HCT116 (cell line): ENCODE measurements around the gene CDH16. TPM values are rescaled to one million over a fixed set of nuclear protein-coding genes. Genes with fewer than 3 reads are reported as not detected.

ENCODE experiments used
- ATAC-seq: fragments of 200-7000 bp; cut with Tn5 transposase; 2 replicates; pipeline ENCODE4 v1.9.1; 2020; ENCODE audit warnings: mild to moderate bottlenecking, moderate library complexity
- BruUV-seq: library from RNA; stranded (reverse); fragments of 400-500 nt; replicated peaks from 2 replicates; lab custom pipeline; 2021; lab: Mats Ljungman, UMichigan
- CTCF ChIA-PET: fragments of 300-600 bp; sonication (Branson Sonifier 250); formaldehyde crosslinking; loops from one replicate; lab custom pipeline; 2021; ENCODE audit warnings: antibody characterized with exemption; lab: Charles Lee
- POLR2A ChIA-PET: fragments of 300-600, 350-600 bp; sonication (Branson Sonifier 250); formaldehyde crosslinking; loops from one replicate; lab custom pipeline; 2021; ENCODE audit warnings: antibody characterized with exemption; lab: Charles Lee
- RAD21 ChIA-PET, 2 experiments: fragments of 300-600 bp; sonication (Branson Sonifier 250); formaldehyde crosslinking; loops; one replicate each; lab custom pipeline; 2023; ENCODE audit warnings: low total read pairs in 2 of 2; ENCODE audit not compliant: uncharacterized antibody in 2 of 2, unreplicated experiment in 2 of 2, low non-redundant PET in 1 of 2; lab: Charles Lee
- DNase-seq: peaks from one replicate; pipeline ENCODE4 v3.0.0-alpha.2; 2010; ENCODE audit warnings: low read depth, low spot score
- H2AFZ ChIP-seq: fragments of 200-600 bp; shearing (Covaris generic), sonication (generic); 2 replicates; pipeline ENCODE4 v1.6.1; 2017; ENCODE audit warnings: low read depth, mixed run types, mixed read lengths, antibody characterized with exemption, low read length; ENCODE audit not compliant: poor library complexity, severe bottlenecking
- H3K27ac ChIP-seq: 2 replicates; pipeline ENCODE4 v1.5.1; 2012; ENCODE audit warnings: low read depth, low read length
- H3K27me3 ChIP-seq: fragments of 200-600 bp; sonication (generic); 2 replicates; pipeline ENCODE4 v1.6.1; 2016; ENCODE audit warnings: mixed run types, low read length, mixed read lengths; ENCODE audit not compliant: insufficient read depth
- H3K36me3 ChIP-seq, 2 experiments: fragments of 200-500 bp in 1 of 2; fragments of 200-600 bp in 1 of 2; sonication (Bioruptor generic) in 1 of 2; sonication (generic) in 1 of 2; 2 replicates each; pipeline versions ENCODE4 v1.5.1 to v1.6.1; 2014 to 2016; ENCODE audit warnings: low read length in 2 of 2, inconsistent platforms in 1 of 2, mixed read lengths in 1 of 2, mixed run types in 1 of 2; ENCODE audit not compliant: insufficient read depth in 2 of 2, control insufficient read depth in 1 of 2
- H3K4me1 ChIP-seq, 2 experiments: fragments of 200-600 bp in 1 of 2; sonication (generic) in 1 of 2; 2 replicates each; pipeline versions ENCODE4 v1.5.1 to v1.6.1; 2012 to 2017; ENCODE audit warnings: low read length in 2 of 2, inconsistent platforms in 1 of 2, mild to moderate bottlenecking in 1 of 2, mixed read lengths in 1 of 2, mixed run types in 1 of 2, moderate library complexity in 1 of 2; ENCODE audit not compliant: insufficient read depth in 2 of 2, control insufficient read depth in 1 of 2
- H3K4me2 ChIP-seq: fragments of 200-600 bp; sonication (generic); 2 replicates; pipeline ENCODE4 v1.6.1; 2017; ENCODE audit warnings: mixed run types, low read length, mixed read lengths
- H3K4me3 ChIP-seq, 2 experiments: fragments of 200-600 bp in 1 of 2; sonication (generic) in 1 of 2; replicated peaks in 1 of 2; 2 replicates each; pipeline ENCODE4 v1.5.1; 2011 to 2016; ENCODE audit warnings: low read length in 2 of 2, control low read depth in 1 of 2, low read depth in 1 of 2, mild to moderate bottlenecking in 1 of 2, mixed read lengths in 1 of 2, mixed run types in 1 of 2
- H3K79me2 ChIP-seq: fragments of 200-600 bp; sonication (generic); 2 replicates; pipeline ENCODE4 v1.6.1; 2017; ENCODE audit warnings: mild to moderate bottlenecking, mixed run types, low read length, moderate library complexity, mixed read lengths; ENCODE audit not compliant: insufficient read depth
- H3K9ac ChIP-seq: fragments of 200-600 bp; sonication (generic); 2 replicates; pipeline ENCODE4 v1.6.1; 2016; ENCODE audit warnings: low read length, mixed read lengths
- H3K9me2 ChIP-seq: fragments of 200-600 bp; sonication (generic), shearing (Covaris generic); 2 replicates; pipeline ENCODE4 v1.6.1; 2017; ENCODE audit warnings: mixed run types, mild to moderate bottlenecking, moderate library complexity; ENCODE audit not compliant: insufficient read depth
- H3K9me3 ChIP-seq, 2 experiments: fragments of 200-500 bp in 1 of 2; fragments of 200-600 bp in 1 of 2; sonication (Bioruptor generic) in 1 of 2; sonication (generic) in 1 of 2; 2 replicates each; pipeline ENCODE4 v1.6.1; 2014 to 2017; ENCODE audit warnings: low read length in 2 of 2, mixed read lengths in 2 of 2, inconsistent platforms in 1 of 2, low read depth in 1 of 2, mild to moderate bottlenecking in 1 of 2, mixed run types in 1 of 2, moderate library complexity in 1 of 2; ENCODE audit not compliant: control insufficient read depth in 1 of 2, insufficient read depth in 1 of 2
- H4K20me1 ChIP-seq: fragments of 200-600 bp; sonication (generic), shearing (Covaris generic); 2 replicates; pipeline ENCODE4 v1.6.1; 2017; ENCODE audit warnings: mixed run types, mild to moderate bottlenecking, moderate library complexity; ENCODE audit not compliant: insufficient read depth
- CBX3 ChIP-seq: IDR thresholded peaks from 2 replicates; pipeline ENCODE4 v1.6.1; 2012; ENCODE audit warnings: low read depth
- CTCF ChIP-seq, 3 experiments: fragments of 200-600 bp in 1 of 3; sonication (generic) in 1 of 3; IDR thresholded peaks in 2 of 3; conservative IDR thresholded peaks in 1 of 3; 2 replicates each; pipeline ENCODE4 v1.5.1; 2012 to 2017; ENCODE audit warnings: low read depth in 2 of 3, low read length in 2 of 3, antibody characterized with exemption in 1 of 3, borderline replicate concordance in 1 of 3, control low read depth in 1 of 3, mild to moderate bottlenecking in 1 of 3, mixed read lengths in 1 of 3, mixed run types in 1 of 3, moderate library complexity in 1 of 3; ENCODE audit not compliant: insufficient read depth in 1 of 3
- EGR1 ChIP-seq: IDR thresholded peaks from 2 replicates; pipeline ENCODE4 v1.6.1; 2012; ENCODE audit warnings: low read depth
- ELF1 ChIP-seq: IDR thresholded peaks from 2 replicates; pipeline ENCODE4 v1.6.1; 2012; ENCODE audit warnings: low read depth, borderline replicate concordance
- EZH2 ChIP-seq: fragments of 200-600 bp; sonication (generic); IDR thresholded peaks from 2 replicates; pipeline ENCODE4 v1.6.1; 2017; ENCODE audit warnings: antibody characterized with exemption, mixed run types
- EZH2phosphoT487 ChIP-seq: fragments of 200-600 bp; IDR thresholded peaks from 2 replicates; pipeline ENCODE4 v1.6.1; 2018; ENCODE audit warnings: antibody characterized with exemption, borderline replicate concordance
- FOSL1 ChIP-seq: IDR thresholded peaks from 2 replicates; pipeline ENCODE4 v1.6.1; 2012; ENCODE audit warnings: low read depth
- JUND ChIP-seq: IDR thresholded peaks from 2 replicates; pipeline ENCODE4 v1.6.1; 2012
- POLR2A ChIP-seq: IDR thresholded peaks from 2 replicates; pipeline ENCODE4 v1.7.0; 2011; ENCODE audit warnings: borderline replicate concordance; ENCODE audit not compliant: insufficient read depth, insufficient read length; ENCODE audit errors: extremely low read depth
- POLR2AphosphoS5 ChIP-seq: IDR thresholded peaks from 2 replicates; pipeline ENCODE4 v1.6.1; 2011; ENCODE audit warnings: mild to moderate bottlenecking, low read depth, low read length, moderate library complexity
- RAD21 ChIP-seq: IDR thresholded peaks from 2 replicates; pipeline ENCODE4 v1.6.1; 2012; ENCODE audit warnings: low read depth, mild to moderate bottlenecking
- SIN3A ChIP-seq: IDR thresholded peaks from 2 replicates; pipeline ENCODE4 v1.6.1; 2012; ENCODE audit warnings: low read depth
- SP1 ChIP-seq: IDR thresholded peaks from 2 replicates; pipeline ENCODE4 v1.6.1; 2012; ENCODE audit warnings: low read depth
- SRF ChIP-seq: IDR thresholded peaks from 2 replicates; pipeline ENCODE4 v1.6.1; 2012; ENCODE audit warnings: low read depth
- ZFX ChIP-seq: fragments of 450-650 bp; IDR thresholded peaks from 2 replicates; pipeline ENCODE4 v1.6.1; 2017
- ZNF274 ChIP-seq: fragments of 200-500 bp; sonication (Bioruptor generic); IDR thresholded peaks from 2 replicates; pipeline ENCODE4 v1.6.1; 2014; ENCODE audit warnings: mild to moderate bottlenecking, low read depth, low read length, inconsistent platforms
- intact Hi-C: fragments of 100-400 bp; cut with micrococcal nuclease; formaldehyde crosslinking; loops from 2 replicates; pipeline ENCODE4 v1.10.0; 2022
- total RNA-seq: library from RNA; stranded (reverse); gene quantifications from one replicate; pipeline ENCODE4 v1.2.1, GENCODE V29; 2021; ENCODE audit not compliant: unreplicated experiment
- TF ChIP-seq, protein P1 (sequence below): IDR thresholded peaks from 2 replicates; pipeline ENCODE4 v1.6.1; 2012

Gene CDH16
- total RNA-seq, 1 experiment from 2014 or later, result not detected

DNA sequence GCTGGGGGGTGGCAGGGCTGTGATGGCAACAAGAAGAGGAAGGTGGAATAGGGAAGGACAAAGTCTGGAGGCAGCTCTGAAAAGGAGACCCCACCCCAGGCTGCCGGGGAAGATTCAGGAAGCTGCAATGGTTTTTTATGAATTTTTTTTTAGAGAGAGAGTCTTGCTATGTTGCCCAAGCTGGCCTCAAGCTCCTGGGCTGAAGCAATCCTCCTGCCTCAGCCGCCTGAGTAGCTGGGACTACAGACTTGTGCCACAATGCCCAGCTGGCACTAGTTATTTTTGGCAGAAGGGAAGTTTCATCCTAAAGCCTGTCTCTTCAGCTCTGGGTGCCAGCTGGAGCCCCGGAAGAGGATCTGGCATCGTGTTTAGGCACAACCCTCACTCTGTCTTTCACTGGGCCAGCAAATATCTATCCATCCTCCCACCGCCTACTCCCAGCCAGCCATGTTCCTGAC is 41.0 kb upstream of the CDH16 start:
- H3K36me3 ChIP-seq, result no peaks in the 10 kb centered on the region
- CTCF ChIA-PET, result interaction anchor here (1.2 to 2.6 kb wide), 5 partner anchors 11 to 555 kb away, joined by 3 to 13 read pairs (median 8); partner anchors contain the start of genes FBXL8 and TRADD

GRCh38 chr16:66958857-66959703 is 40.4 kb upstream of the CDH16 start:
- no peak overlapping the region for H3K4me3 ChIP-seq
- no peak for DNase-seq
- ATAC-seq, result no peak
- BruUV-seq, result no TSS peak
- intact Hi-C loops, result loop anchor here (10.0 kb wide), 1 partner anchor 706 kb away; the partner anchor contains the start of genes ACD, C16orf86, ENKD1 and PARD6A
- no peaks in the 10 kb centered on the region for H3K27me3 ChIP-seq
- H3K9ac ChIP-seq, result no peak overlapping the region
- H3K79me2 ChIP-seq, result no peaks in the 10 kb centered on the region
- CTCF ChIA-PET, result interaction anchor here (0.7 to 2.3 kb wide), 3 partner anchors 59 to 506 kb away, joined by 3 to 9 read pairs (median 3); no protein-coding TSS in a partner anchor
- POLR2A ChIA-PET, result no interaction called here
- no peak overlapping the region for H2AFZ ChIP-seq
- RAD21 ChIA-PET, result no interaction called here
- H3K9me3 ChIP-seq, result no peaks in the 10 kb centered on the region
- H4K20me1 ChIP-seq, result no peaks in the 10 kb centered on the region
- no peaks in the 10 kb centered on the region for H3K9me2 ChIP-seq
- H3K4me2 ChIP-seq, result no peak overlapping the region
- no peak overlapping the region for H3K27ac ChIP-seq
- peaks cover 6 to 17% of the 10 kb centered on the region in 2 experiments for H3K4me1 ChIP-seq
- H3K36me3 ChIP-seq, result no peaks in the 10 kb centered on the region
- no peak for TF ChIP-seq EZH2
- no peak for TF ChIP-seq SRF
- TF ChIP-seq, protein P1, sequence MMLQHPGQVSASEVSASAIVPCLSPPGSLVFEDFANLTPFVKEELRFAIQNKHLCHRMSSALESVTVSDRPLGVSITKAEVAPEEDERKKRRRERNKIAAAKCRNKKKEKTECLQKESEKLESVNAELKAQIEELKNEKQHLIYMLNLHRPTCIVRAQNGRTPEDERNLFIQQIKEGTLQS, result no peak
- TF ChIP-seq ZNF274, result no peak
- no peak for TF ChIP-seq POLR2AphosphoS5
- TF ChIP-seq EZH2phosphoT487, result no peak
- TF ChIP-seq JUND, result no peak
- TF ChIP-seq CTCF (IDR thresholded peaks at IDR 0.05 in 2 of 3, conservative IDR thresholded peaks at IDR 0.05 in 1 of 3; ENCODE audit: borderline replicate concordance in 1 of 3, insufficient read depth in 1 of 3, low read depth in 2 of 3, low read length in 2 of 3), result no peak
- no peak for TF ChIP-seq POLR2A
- TF ChIP-seq SIN3A, result no peak

More for the DNA sequence above, 41.0 kb upstream of the CDH16 start:
- H3K27ac ChIP-seq, result no peak overlapping the region
- no peaks in the 10 kb centered on the region for H3K79me2 ChIP-seq
- no peaks in the 10 kb centered on the region for H3K27me3 ChIP-seq
- RAD21 ChIA-PET, result no interaction called here
- H4K20me1 ChIP-seq, result no peaks in the 10 kb centered on the region
- POLR2A ChIA-PET, result no interaction called here
- no peak overlapping the region for H2AFZ ChIP-seq
- H3K9me3 ChIP-seq, result no peaks in the 10 kb centered on the region
- peaks cover 6 to 17% of the 10 kb centered on the region in 2 experiments for H3K4me1 ChIP-seq
- H3K9ac ChIP-seq, result no peak overlapping the region
- intact Hi-C loops, result loop anchor here (10.0 kb wide), 1 partner anchor 705 kb away; the partner anchor contains the start of genes ACD, C16orf86, ENKD1 and PARD6A
- no peak for ATAC-seq
- H3K4me2 ChIP-seq, result no peak overlapping the region
- H3K4me3 ChIP-seq, result no peak overlapping the region
- DNase-seq, result no peak
- no peak for TF ChIP-seq FOSL1
- TF ChIP-seq EGR1, result no peak
- no peak for TF ChIP-seq RAD21
- no peak for TF ChIP-seq ZFX
- TF ChIP-seq EZH2phosphoT487, result no peak
- TF ChIP-seq ELF1, result no peak
- TF ChIP-seq ZNF274, result no peak
- no peak for TF ChIP-seq CBX3
- TF ChIP-seq POLR2A, result no peak
- no peak for TF ChIP-seq SP1
- BruUV-seq, result no TSS peak
- no peaks in the 10 kb centered on the region for H3K9me2 ChIP-seq
